Neutrophil (primary cell): Measurements from ENCODE around the gene POLR1C.
"Not testable (repeated sequence)": the region's sequence is repeated elsewhere in the genome, so short reads cannot be mapped to it uniquely, and the experiment has no call there.

Source experiments
- H3K27ac ChIP-seq: fragments of 200-600 bp; sonication (generic); 2 replicates; pipeline ENCODE4 v1.5.1; 2016; ENCODE audit warnings: mild to moderate bottlenecking, moderate library complexity
- H3K27me3 ChIP-seq: fragments of 200-600 bp; sonication (generic); 2 replicates; pipeline ENCODE4 v1.6.0; 2016; ENCODE audit warnings: mild to moderate bottlenecking
- H3K36me3 ChIP-seq: fragments of 200-600 bp; sonication (generic); 2 replicates; pipeline ENCODE4 v1.5.1; 2017
- H3K4me1 ChIP-seq, 2 experiments: fragments of 200-600 bp in 1 of 2; sonication (generic) in 1 of 2; 1 replicate in 1 of 2; 2 replicates in 1 of 2; pipeline versions ENCODE4 v1.5.1 to v1.6.1; 2013 to 2016; ENCODE audit warnings: low read depth in 1 of 2, low read length in 1 of 2, mild to moderate bottlenecking in 1 of 2, moderate library complexity in 1 of 2; ENCODE audit not compliant: control insufficient read depth in 1 of 2, insufficient read depth in 1 of 2
- H3K4me3 ChIP-seq, 2 experiments: fragments of 200-600 bp in 1 of 2; sonication (generic) in 1 of 2; 1 replicate in 1 of 2; 2 replicates in 1 of 2; pipeline ENCODE4 v1.5.1; 2013 to 2016; ENCODE audit warnings: low read depth in 1 of 2, low read length in 1 of 2, mild to moderate bottlenecking in 1 of 2, moderate library complexity in 1 of 2
- H3K9me3 ChIP-seq: fragments of 200-600 bp; sonication (generic); 2 replicates; pipeline ENCODE4 v1.5.1; 2016
- TF ChIP-seq, protein P1 (sequence below): fragments of 200-600 bp; sonication (generic); IDR thresholded peaks from 2 replicates; pipeline ENCODE4 v1.5.1; 2016; ENCODE audit warnings: antibody characterized with exemption

Gene POLR1C

DNA sequence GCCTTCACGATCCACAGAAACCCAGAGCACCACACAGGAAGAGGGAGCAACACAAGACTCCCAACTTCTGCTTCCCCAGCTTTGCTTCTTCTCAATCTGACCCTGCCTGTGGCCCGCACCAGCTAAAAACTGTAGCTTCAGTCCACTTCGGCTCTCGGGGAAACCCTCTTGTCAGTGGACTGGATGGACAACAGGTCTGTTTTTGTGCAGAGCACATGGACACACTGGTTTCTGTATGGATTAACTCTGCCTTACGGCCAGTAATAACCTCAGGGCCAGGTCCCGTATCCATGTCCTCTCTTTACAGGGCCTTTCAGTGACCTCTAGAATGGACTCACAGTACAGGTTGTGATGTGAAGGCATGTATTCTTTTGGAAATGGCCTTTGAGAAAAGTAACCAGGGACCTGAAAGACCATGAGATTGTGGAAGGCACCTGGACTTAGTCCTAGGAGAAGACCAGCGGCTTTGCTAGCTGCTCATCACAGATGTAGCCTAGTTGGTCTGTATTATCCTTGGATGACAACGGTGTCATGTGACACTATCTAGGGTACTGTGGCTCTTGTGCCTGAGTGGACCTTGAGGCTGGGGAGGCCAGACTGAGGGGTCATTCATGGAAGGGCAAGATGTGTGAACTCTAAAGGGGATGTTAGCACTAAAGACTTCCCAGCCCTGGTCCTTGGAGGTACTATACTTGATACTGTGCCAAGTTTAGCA is 5.8 kb downstream of the POLR1C start:
- TF ChIP-seq, protein P1, sequence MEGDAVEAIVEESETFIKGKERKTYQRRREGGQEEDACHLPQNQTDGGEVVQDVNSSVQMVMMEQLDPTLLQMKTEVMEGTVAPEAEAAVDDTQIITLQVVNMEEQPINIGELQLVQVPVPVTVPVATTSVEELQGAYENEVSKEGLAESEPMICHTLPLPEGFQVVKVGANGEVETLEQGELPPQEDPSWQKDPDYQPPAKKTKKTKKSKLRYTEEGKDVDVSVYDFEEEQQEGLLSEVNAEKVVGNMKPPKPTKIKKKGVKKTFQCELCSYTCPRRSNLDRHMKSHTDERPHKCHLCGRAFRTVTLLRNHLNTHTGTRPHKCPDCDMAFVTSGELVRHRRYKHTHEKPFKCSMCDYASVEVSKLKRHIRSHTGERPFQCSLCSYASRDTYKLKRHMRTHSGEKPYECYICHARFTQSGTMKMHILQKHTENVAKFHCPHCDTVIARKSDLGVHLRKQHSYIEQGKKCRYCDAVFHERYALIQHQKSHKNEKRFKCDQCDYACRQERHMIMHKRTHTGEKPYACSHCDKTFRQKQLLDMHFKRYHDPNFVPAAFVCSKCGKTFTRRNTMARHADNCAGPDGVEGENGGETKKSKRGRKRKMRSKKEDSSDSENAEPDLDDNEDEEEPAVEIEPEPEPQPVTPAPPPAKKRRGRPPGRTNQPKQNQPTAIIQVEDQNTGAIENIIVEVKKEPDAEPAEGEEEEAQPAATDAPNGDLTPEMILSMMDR, result no peak

DNA sequence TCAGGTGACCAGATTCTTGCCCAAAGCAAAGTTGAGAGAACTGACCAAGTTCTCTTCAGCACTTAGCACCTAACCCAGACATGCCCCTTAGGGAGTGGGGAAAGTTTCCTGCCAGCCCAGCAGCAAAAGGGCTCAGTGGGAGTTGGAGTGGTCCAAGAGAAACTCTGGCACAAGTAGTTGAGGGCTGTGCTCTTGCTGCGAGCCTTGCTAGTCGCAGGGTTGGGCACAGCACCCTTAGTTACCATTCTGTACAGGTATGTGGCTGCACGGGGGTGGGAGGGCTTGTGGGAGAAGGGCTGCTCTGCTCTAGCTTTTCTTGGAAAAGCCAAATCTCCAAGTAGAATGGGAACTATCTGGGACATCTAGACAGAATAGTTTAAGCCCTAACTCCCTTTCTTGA is 6.4 kb downstream of the POLR1C start:
- peaks cover 53% of the 10 kb centered on the region for H3K36me3 ChIP-seq
- no peak overlapping the region for H3K4me3 ChIP-seq
- TF ChIP-seq, protein P1, result no peak
- H3K9me3 ChIP-seq, result no peaks in the 10 kb centered on the region
- H3K27me3 ChIP-seq, result no peaks in the 10 kb centered on the region
- H3K4me1 ChIP-seq, result peaks cover 5% of the 10 kb centered on the region in 2 experiments
- H3K27ac ChIP-seq, result no peak overlapping the region

More for the DNA sequence above, 5.8 kb downstream of the POLR1C start:
- H3K4me3 ChIP-seq, result no peak overlapping the region
- H3K36me3 ChIP-seq, result peaks cover 48% of the 10 kb centered on the region
- peaks cover 8% of the 10 kb centered on the region in 2 experiments for H3K4me1 ChIP-seq
- H3K27ac ChIP-seq, result no peak overlapping the region
- no peaks in the 10 kb centered on the region for H3K27me3 ChIP-seq
- H3K9me3 ChIP-seq, result no peaks in the 10 kb centered on the region

DNA sequence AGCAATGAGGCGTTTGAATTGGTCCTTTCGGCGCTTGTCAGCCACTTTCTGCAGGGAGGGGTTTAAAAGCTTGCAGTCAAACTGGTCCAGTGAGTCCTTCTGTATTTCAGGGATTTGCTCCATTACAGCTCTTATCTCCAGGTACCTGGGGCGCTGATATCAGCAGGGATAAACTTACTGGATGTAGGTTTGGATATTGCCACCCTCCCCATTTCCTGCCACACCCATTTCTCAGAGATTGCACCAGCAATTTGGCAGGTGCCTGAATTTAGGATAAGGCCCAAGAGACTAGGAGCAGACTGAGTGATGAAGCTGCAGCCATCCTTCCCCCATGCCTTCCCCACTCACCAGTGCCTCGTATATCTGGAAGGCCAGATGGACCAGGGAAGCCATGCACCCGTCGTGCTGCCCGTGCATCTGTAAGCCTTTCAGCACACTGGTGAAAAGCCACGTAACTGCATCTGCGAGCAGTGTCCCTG is 7.6 kb downstream of the POLR1C start:
- Histone ChIP-seq H3K27ac (no peak overlapping the region), H3K4me3 (no peak overlapping the region), H3K27me3 (no peaks in the 10 kb centered on the region), H3K4me1 (peaks cover 5% of the 10 kb centered on the region in 2 experiments), H3K9me3 (no peaks in the 10 kb centered on the region), H3K36me3 (peaks cover 60% of the 10 kb centered on the region)
- TF ChIP-seq, protein P1, result no peak

DNA sequence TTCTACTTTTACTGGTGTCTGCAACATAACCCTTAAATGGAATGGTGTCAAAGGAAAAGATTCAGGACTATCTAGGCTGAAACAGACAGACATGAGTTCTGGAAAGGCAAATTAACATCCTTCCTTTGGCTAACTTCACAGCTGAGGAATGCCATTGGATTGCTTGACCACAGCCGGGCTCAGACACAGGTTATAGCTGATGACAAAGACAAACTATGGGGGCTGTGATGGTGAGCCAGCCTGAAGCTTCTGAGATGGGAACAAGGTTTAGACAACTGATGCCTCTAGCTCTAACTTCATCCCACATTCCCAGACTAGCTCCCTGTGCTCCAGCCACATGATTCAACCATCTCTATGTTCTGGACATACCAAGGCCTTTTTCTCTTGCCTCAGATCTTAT is 15.3 kb downstream of the POLR1C start:
- H3K36me3 ChIP-seq, result peaks cover 35% of the 10 kb centered on the region
- TF ChIP-seq, protein P1, result no peak

DNA sequence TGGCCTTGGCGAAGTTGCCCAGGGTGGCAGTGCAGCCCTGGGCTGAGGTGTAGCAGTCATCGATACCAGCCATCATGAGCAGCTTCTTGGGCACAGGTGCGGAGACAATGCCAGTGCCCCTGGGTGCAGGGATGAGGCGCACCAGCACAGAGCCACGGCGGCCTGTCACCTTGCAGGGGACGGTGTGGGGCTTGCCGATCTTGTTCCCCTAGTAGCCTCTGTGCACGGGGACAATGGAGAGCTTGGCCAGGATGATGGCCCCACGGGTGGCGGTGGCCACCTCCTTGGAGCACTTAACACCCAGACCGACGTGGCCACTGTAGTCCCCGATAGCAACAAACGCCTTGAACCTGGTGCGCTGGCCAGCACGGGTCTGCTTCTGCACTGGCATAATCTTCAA is 22.1 kb downstream of the POLR1C start:
- not testable (repeated sequence) for H3K27ac ChIP-seq, H3K4me1 ChIP-seq, H3K27me3 ChIP-seq, H3K4me3 ChIP-seq, H3K9me3 ChIP-seq
- peaks cover 22% of the 10 kb centered on the region for H3K36me3 ChIP-seq

More for the DNA sequence above, 15.3 kb downstream of the POLR1C start:
- Histone ChIP-seq H3K27me3 (no peaks in the 10 kb centered on the region), H3K4me1 (no peaks in the 10 kb centered on the region), H3K27ac (no peak overlapping the region), H3K9me3 (no peaks in the 10 kb centered on the region), H3K4me3 (no peak overlapping the region)

DNA sequence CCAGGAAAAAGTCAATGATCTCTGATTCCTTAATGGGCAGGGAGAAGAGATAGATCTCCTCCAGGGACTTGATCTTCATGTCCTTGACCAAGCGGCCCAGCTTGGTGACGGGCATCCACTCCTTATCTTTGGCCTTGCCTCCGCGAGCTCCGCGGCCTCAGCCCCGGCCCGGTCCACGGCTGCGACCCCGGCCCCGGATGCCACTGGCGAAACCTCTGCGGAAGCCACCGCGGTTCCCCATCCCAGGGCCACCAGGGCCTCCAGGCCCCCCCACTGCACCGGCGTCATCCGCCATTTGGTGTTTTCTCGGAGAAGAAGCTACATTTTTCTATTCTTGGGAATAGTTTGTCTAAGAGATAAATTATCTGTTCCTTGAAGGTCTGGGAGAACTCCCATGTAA is 22.5 kb downstream of the POLR1C start:
- not testable (repeated sequence) for H3K4me3 ChIP-seq, H3K27me3 ChIP-seq, H3K27ac ChIP-seq, H3K4me1 ChIP-seq, H3K9me3 ChIP-seq
- H3K36me3 ChIP-seq, result peaks cover 22% of the 10 kb centered on the region
